ENCODE measurements around the gene ZFP91.

ZFP91 gene

GRCh38 chr11:58636587-58636986 lies 57.7 kb downstream of the ZFP91 start:
- no peak for DNase-seq

GRCh38 chr11:58637371-58637770 lies 58.5 kb downstream of the ZFP91 start:
- no peak for DNase-seq

- DNase-seq: no peak
Observed at GRCh38 chr11:58639103-58639502, 60.2 kb downstream of the ZFP91 start.

- DNase-seq: no peak
Observed at GRCh38 chr11:58639669-58640068, 60.8 kb downstream of the ZFP91 start.

- DNase-seq: no peak
Observed at GRCh38 chr11:58640386-58641023, 61.6 kb downstream of the ZFP91 start.

GRCh38 chr11:58641341-58641740 lies 62.5 kb downstream of the ZFP91 start:
- no peak for DNase-seq

GRCh38 chr11:58641803-58642581 lies 63.1 kb downstream of the ZFP91 start:
- DNase-seq: no peak

GRCh38 chr11:58645854-58646253 lies 67.0 kb downstream of the ZFP91 start:
- DNase-seq: no peak

GRCh38 chr11:58647141-58647699 lies 68.4 kb downstream of the ZFP91 start:
- no peak for DNase-seq

- no peak for DNase-seq
Observed at GRCh38 chr11:58647866-58648265, 69.0 kb downstream of the ZFP91 start.

- no peak for DNase-seq
Observed at GRCh38 chr11:58649623-58650022, 70.8 kb downstream of the ZFP91 start.

- DNase-seq: no peak
Observed at GRCh38 chr11:58650496-58650895, 71.6 kb downstream of the ZFP91 start.

GRCh38 chr11:58652726-58653280 lies 73.9 kb downstream of the ZFP91 start:
- no peak for DNase-seq

GRCh38 chr11:58654079-58654907 lies 75.4 kb downstream of the ZFP91 start:
- DNase-seq: peak; percentile 83 to 86

GRCh38 chr11:58654908-58655296 lies 76.0 kb downstream of the ZFP91 start:
- no peak for DNase-seq

- DNase-seq: no peak
Observed at GRCh38 chr11:58656348-58656747, 77.5 kb downstream of the ZFP91 start.

GRCh38 chr11:58658623-58659022 lies 79.8 kb downstream of the ZFP91 start:
- DNase-seq: no peak

- DNase-seq: no peak
Observed at GRCh38 chr11:58659404-58659803, 80.5 kb downstream of the ZFP91 start.

GRCh38 chr11:58659910-58660570 lies 81.2 kb downstream of the ZFP91 start:
- no peak for DNase-seq
